Panc1 (cell line): ENCODE results near the gene LDHAL6A. TPM values are rescaled to one million over a fixed set of nuclear protein-coding genes. Genes with fewer than 3 reads are reported as not detected.

Experiments
- ATAC-seq: fragments of 200-7000 bp; cut with Tn5 transposase; 2 replicates; pipeline ENCODE4 v1.9.1; 2020; ENCODE audit warnings: mild to moderate bottlenecking, moderate library complexity
- BruUV-seq: library from RNA; stranded (reverse); fragments of 400-500 nt; replicated peaks from 2 replicates; lab custom pipeline; 2021; lab: Mats Ljungman, UMichigan
- CTCF ChIA-PET: fragments of 300-600 bp; sonication (Branson Sonifier 250); formaldehyde crosslinking; loops from one replicate; lab custom pipeline; 2022; ENCODE audit warnings: antibody characterized with exemption; lab: Charles Lee
- POLR2A ChIA-PET: fragments of 300-600 bp; sonication (Branson Sonifier 250); formaldehyde crosslinking; loops from one replicate; lab custom pipeline; 2022; ENCODE audit warnings: antibody characterized with exemption; lab: Charles Lee
- DNase-seq: peaks from one replicate; pipeline ENCODE4 v3.0.0-alpha.2; 2010; ENCODE audit warnings: low read depth, low spot score
- H3K27ac ChIP-seq: 2 replicates; pipeline ENCODE4 v1.5.1; 2011; ENCODE audit warnings: mild to moderate bottlenecking, low read length, inconsistent platforms
- H3K27me3 ChIP-seq: fragments of 200-500 bp; sonication (Bioruptor generic); 2 replicates; pipeline ENCODE4 v1.6.0; 2014; ENCODE audit warnings: low read length, inconsistent platforms; ENCODE audit not compliant: control insufficient read depth, insufficient read depth
- H3K36me3 ChIP-seq: fragments of 200-500 bp; sonication (Bioruptor generic); 2 replicates; pipeline ENCODE4 v1.5.1; 2014; ENCODE audit warnings: inconsistent platforms, mild to moderate bottlenecking, low read length, moderate library complexity; ENCODE audit not compliant: control insufficient read depth, insufficient read depth
- H3K4me1 ChIP-seq: 2 replicates; pipeline ENCODE4 v1.5.1; 2011; ENCODE audit warnings: inconsistent platforms, mild to moderate bottlenecking, low read length, moderate library complexity; ENCODE audit not compliant: control insufficient read depth, insufficient read depth
- H3K4me3 ChIP-seq, 2 experiments: 2 replicates each; pipeline ENCODE4 v1.5.1; 2011 to 2012; ENCODE audit warnings: low read depth in 2 of 2, low read length in 2 of 2, mild to moderate bottlenecking in 2 of 2, inconsistent platforms in 1 of 2, moderate library complexity in 1 of 2
- H3K9me3 ChIP-seq: fragments of 200-500 bp; sonication (Bioruptor generic); 2 replicates; pipeline ENCODE4 v1.5.1; 2014; ENCODE audit warnings: low read depth, mild to moderate bottlenecking, inconsistent platforms, low read length, moderate library complexity; ENCODE audit not compliant: control insufficient read depth, insufficient read depth
- POLR2AphosphoS5 ChIP-seq: IDR thresholded peaks from 2 replicates; pipeline ENCODE4 v1.6.1; 2012; ENCODE audit warnings: mild to moderate bottlenecking, low read depth, low read length, moderate library complexity
- REST ChIP-seq, 2 experiments: IDR thresholded peaks; 2 replicates each; pipeline ENCODE4 v1.6.1; 2011 to 2012; ENCODE audit warnings: low read depth in 2 of 2, control low read depth in 1 of 2, low read length in 1 of 2, mild to moderate bottlenecking in 1 of 2, moderate library complexity in 1 of 2; ENCODE audit not compliant: insufficient read depth in 1 of 2
- SIN3A ChIP-seq: IDR thresholded peaks from 2 replicates; pipeline ENCODE4 v1.6.1; 2012; ENCODE audit warnings: low read depth, mild to moderate bottlenecking, low read length, moderate library complexity, borderline replicate concordance; ENCODE audit not compliant: insufficient read depth
- TCF7L2 ChIP-seq: IDR thresholded peaks from 2 replicates; pipeline ENCODE4 v1.6.1; 2011; ENCODE audit warnings: mild to moderate bottlenecking, low read depth, low read length, inconsistent platforms
- in situ Hi-C: cut with HindIII; loops from 2 replicates; pipeline ENCODE4 v1.10.0; 2016; ENCODE audit warnings: low sequenced_read_pairs, low pct_unique_long_range_greater_than_20kb
- intact Hi-C: fragments of 100-400 bp; cut with micrococcal nuclease; formaldehyde crosslinking; loops from one replicate; pipeline ENCODE4 v1.10.0; 2022; ENCODE audit not compliant: unreplicated experiment
- total RNA-seq: library from RNA; stranded (reverse); gene quantifications from one replicate; pipeline ENCODE4 v1.2.1, GENCODE V29; 2021; ENCODE audit not compliant: unreplicated experiment
- TF ChIP-seq, protein P1 (sequence below): fragments of 450-650 bp; IDR thresholded peaks from 2 replicates; pipeline ENCODE4 v1.5.1; 2017; ENCODE audit warnings: mild to moderate bottlenecking

LDHAL6A gene
- total RNA-seq, 1 experiment from 2014 or later: not detected

DNA sequence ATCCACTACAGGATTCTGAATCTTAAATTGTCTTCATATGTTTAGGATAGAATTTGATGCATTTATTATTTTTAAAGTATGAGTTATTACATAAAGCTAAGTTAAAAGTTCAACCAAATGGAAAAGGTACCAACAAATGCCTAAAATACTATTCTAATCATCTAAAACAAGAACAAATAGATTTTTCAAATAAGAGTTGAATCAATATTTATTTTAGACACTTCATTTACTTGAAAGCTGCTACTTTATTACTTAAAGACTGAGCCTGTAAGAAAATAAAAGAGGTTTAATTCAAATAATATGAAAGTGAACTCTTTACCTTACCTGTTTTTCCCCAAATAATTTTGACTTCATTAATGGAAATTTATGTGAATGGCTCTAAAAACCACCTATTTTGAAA, 16.9 kb downstream of the LDHAL6A start:
- Histone ChIP-seq H3K27ac (no peak overlapping the region), H3K9me3 (no peaks in the 10 kb centered on the region), H3K4me1 (no peaks in the 10 kb centered on the region), H3K27me3 (no peaks in the 10 kb centered on the region), H3K36me3 (no peaks in the 10 kb centered on the region), H3K4me3 (no peak overlapping the region)
- no TSS peak for BruUV-seq
- intact Hi-C loops: no loop called here
- POLR2A ChIA-PET: interaction anchor here (0.6 kb wide), 1 partner anchor 162 kb away, joined by 3 read pairs; no protein-coding TSS in a partner anchor
- no peak for TF ChIP-seq REST (IDR thresholded peaks at IDR 0.05; ENCODE audit: insufficient read depth in 1 of 2, low read depth in 2 of 2, low read length in 1 of 2)
- no peak for TF ChIP-seq SIN3A
- no peak for TF ChIP-seq TCF7L2
- TF ChIP-seq POLR2AphosphoS5: no peak
- TF ChIP-seq, protein P1, sequence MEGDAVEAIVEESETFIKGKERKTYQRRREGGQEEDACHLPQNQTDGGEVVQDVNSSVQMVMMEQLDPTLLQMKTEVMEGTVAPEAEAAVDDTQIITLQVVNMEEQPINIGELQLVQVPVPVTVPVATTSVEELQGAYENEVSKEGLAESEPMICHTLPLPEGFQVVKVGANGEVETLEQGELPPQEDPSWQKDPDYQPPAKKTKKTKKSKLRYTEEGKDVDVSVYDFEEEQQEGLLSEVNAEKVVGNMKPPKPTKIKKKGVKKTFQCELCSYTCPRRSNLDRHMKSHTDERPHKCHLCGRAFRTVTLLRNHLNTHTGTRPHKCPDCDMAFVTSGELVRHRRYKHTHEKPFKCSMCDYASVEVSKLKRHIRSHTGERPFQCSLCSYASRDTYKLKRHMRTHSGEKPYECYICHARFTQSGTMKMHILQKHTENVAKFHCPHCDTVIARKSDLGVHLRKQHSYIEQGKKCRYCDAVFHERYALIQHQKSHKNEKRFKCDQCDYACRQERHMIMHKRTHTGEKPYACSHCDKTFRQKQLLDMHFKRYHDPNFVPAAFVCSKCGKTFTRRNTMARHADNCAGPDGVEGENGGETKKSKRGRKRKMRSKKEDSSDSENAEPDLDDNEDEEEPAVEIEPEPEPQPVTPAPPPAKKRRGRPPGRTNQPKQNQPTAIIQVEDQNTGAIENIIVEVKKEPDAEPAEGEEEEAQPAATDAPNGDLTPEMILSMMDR: no peak
- in situ Hi-C loops: no loop called here
- no peak for DNase-seq
- CTCF ChIA-PET: no interaction called here
- no peak for ATAC-seq

DNA sequence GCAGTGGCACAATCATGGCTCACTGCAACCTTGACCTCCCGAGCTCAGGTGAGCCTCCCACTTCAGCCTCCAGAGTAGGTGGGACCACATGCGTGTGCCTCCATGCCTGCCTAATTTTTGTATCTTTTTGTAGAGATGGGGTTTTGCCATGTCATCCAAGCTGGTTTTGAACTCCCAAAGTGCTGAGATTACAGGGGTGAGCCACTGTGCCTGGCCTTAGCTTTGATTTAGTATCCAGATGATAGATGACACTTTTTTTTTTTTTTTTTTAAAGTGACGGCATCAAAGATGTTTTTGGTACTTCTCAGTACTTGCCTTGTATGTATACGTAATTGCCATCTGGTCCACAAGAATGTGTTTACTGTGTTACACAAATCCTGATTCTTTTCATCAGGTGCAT, 23.4 kb downstream of the LDHAL6A start:
- no TSS peak for BruUV-seq
- in situ Hi-C loops (no loop called here), intact Hi-C loops (no loop called here)
- DNase-seq (no peak), ATAC-seq (no peak)
- H3K4me3 ChIP-seq: no peak overlapping the region
- ChIA-PET CTCF (interaction anchor here (0.6 kb wide), 1 partner anchor 28 kb away, joined by 3 read pairs; no protein-coding TSS in a partner anchor), POLR2A (no interaction called here)
- H3K27me3 ChIP-seq: no peaks in the 10 kb centered on the region
- no peaks in the 10 kb centered on the region for H3K9me3 ChIP-seq
- TF ChIP-seq TCF7L2 (no peak), SIN3A (no peak), REST (IDR thresholded peaks at IDR 0.05; ENCODE audit: insufficient read depth in 1 of 2, low read depth in 2 of 2, low read length in 1 of 2) (no peak), POLR2AphosphoS5 (no peak)
- TF ChIP-seq, protein P1: no peak
- H3K4me1 ChIP-seq: no peaks in the 10 kb centered on the region
- peaks cover 28% of the 10 kb centered on the region for H3K36me3 ChIP-seq
- H3K27ac ChIP-seq: no peak overlapping the region
